Measurements from ENCODE around the gene FOXP1. TPM values are rescaled to one million over a fixed set of nuclear protein-coding genes. Genes with fewer than 3 reads are reported as not detected.

Gene FOXP1
- total and polyA plus RNA-seq, 2 experiments from 2014 or later: 37.4 to 59.9 TPM

GRCh38 chr3:71028802-71029201, 554.7 kb downstream of the FOXP1 start:
- H3K9me2 ChIP-seq (ENCODE audit: insufficient read depth): no peaks in the 10 kb centered on the region
- H3K27ac ChIP-seq: no peak overlapping the region
- H3K9me3 ChIP-seq (ENCODE audit: low read depth): no peaks in the 10 kb centered on the region
- TF ChIP-seq EZH2 (IDR thresholded peaks at IDR 0.05; ENCODE audit: insufficient read depth, poor library complexity, severe bottlenecking) (no peak), EZH2phosphoT487 (IDR thresholded peaks at IDR 0.05; ENCODE audit: insufficient read depth, low read depth) (no peak)
- H3K9ac ChIP-seq: no peak overlapping the region
- WGBS, 2 experiments (ENCODE audit: low coverage in 1 of 2, low lambda C conversion rate in 2 of 2, missing lambda C conversion rate in 2 of 2): 93 to 94% methylated on average over 7 of the region's 7 CpGs
- no peak overlapping the region for H2AFZ ChIP-seq
- no peaks in the 10 kb centered on the region for H3K27me3 ChIP-seq (replicated peaks; ENCODE audit: insufficient read depth)
- H3K36me3 ChIP-seq (ENCODE audit: low read depth): peaks cover 7% of the 10 kb centered on the region; the same call in 1 of the 2 replicates
- peaks cover 99% of the 10 kb centered on the region for H3K79me2 ChIP-seq (ENCODE audit: insufficient read depth)
- H3F3A ChIP-seq (ENCODE audit: insufficient read depth): peaks cover 3% of the 10 kb centered on the region
- peaks cover 8% of the 10 kb centered on the region; the same call in 1 of the 2 replicates for H3K4me1 ChIP-seq (ENCODE audit: insufficient read depth)
- no peak for DNase-seq
- H4K20me1 ChIP-seq (ENCODE audit: insufficient read depth): no peaks in the 10 kb centered on the region
- no peak overlapping the region for H3K4me2 ChIP-seq (ENCODE audit: unreplicated experiment)
- no peak overlapping the region for H3K4me3 ChIP-seq
- in situ Hi-C loops (cut with MboI): no loop called here

GRCh38 chr3:71028184-71028583, 555.3 kb downstream of the FOXP1 start:
- no peak for DNase-seq
- Histone ChIP-seq H3K79me2 (ENCODE audit: insufficient read depth) (peaks cover 100% of the 10 kb centered on the region), H3K4me1 (ENCODE audit: insufficient read depth) (peaks cover 8% of the 10 kb centered on the region; the same call in 1 of the 2 replicates), H3K27ac (no peak overlapping the region), H3K4me3 (no peak overlapping the region), H3F3A (ENCODE audit: insufficient read depth) (peaks cover 3% of the 10 kb centered on the region), H4K20me1 (ENCODE audit: insufficient read depth) (no peaks in the 10 kb centered on the region), H3K9me3 (ENCODE audit: low read depth) (no peaks in the 10 kb centered on the region), H3K9me2 (ENCODE audit: insufficient read depth) (no peaks in the 10 kb centered on the region), H3K27me3 (replicated peaks; ENCODE audit: insufficient read depth) (no peaks in the 10 kb centered on the region), H3K4me2 (ENCODE audit: unreplicated experiment) (no peak overlapping the region), H3K36me3 (ENCODE audit: low read depth) (peaks cover 7% of the 10 kb centered on the region; the same call in 1 of the 2 replicates), H3K9ac (no peak overlapping the region), H2AFZ (no peak overlapping the region)
- in situ Hi-C loops (cut with MboI): no loop called here
- no peak for TF ChIP-seq EZH2phosphoT487 (IDR thresholded peaks at IDR 0.05; ENCODE audit: insufficient read depth, low read depth)
- WGBS, 2 experiments (ENCODE audit: low coverage in 1 of 2, low lambda C conversion rate in 2 of 2, missing lambda C conversion rate in 2 of 2): 69 to 73% methylated on average over 5 of the region's 5 CpGs

GRCh38 chr3:71026634-71027578, 556.6 kb downstream of the FOXP1 start:
- 69 to 71% methylated on average over 6 of the region's 6 CpGs for WGBS, 2 experiments (ENCODE audit: low coverage in 1 of 2, low lambda C conversion rate in 2 of 2, missing lambda C conversion rate in 2 of 2)
- Histone ChIP-seq H3K79me2 (ENCODE audit: insufficient read depth) (peaks cover 100% of the 10 kb centered on the region), H3K27ac (no peak overlapping the region; the same call in 1 of the 2 replicates), H3K9ac (no peak overlapping the region), H3K27me3 (replicated peaks; ENCODE audit: insufficient read depth) (no peaks in the 10 kb centered on the region), H4K20me1 (ENCODE audit: insufficient read depth) (no peaks in the 10 kb centered on the region), H3F3A (ENCODE audit: insufficient read depth) (peaks cover 3% of the 10 kb centered on the region), H3K36me3 (ENCODE audit: low read depth) (peaks cover 2% of the 10 kb centered on the region; the same call in 1 of the 2 replicates), H2AFZ (no peak overlapping the region), H3K9me2 (ENCODE audit: insufficient read depth) (no peaks in the 10 kb centered on the region), H3K4me3 (no peak overlapping the region), H3K4me1 (ENCODE audit: insufficient read depth) (peaks cover 8% of the 10 kb centered on the region; the same call in 1 of the 2 replicates), H3K4me2 (ENCODE audit: unreplicated experiment) (no peak overlapping the region), H3K9me3 (ENCODE audit: low read depth) (no peaks in the 10 kb centered on the region)
- DNase-seq: peak; percentile 35
- in situ Hi-C loops (cut with MboI): no loop called here
- TF ChIP-seq EZH2 (IDR thresholded peaks at IDR 0.05; ENCODE audit: insufficient read depth, poor library complexity, severe bottlenecking) (no peak), EZH2phosphoT487 (IDR thresholded peaks at IDR 0.05; ENCODE audit: insufficient read depth, low read depth) (no peak)

GRCh38 chr3:71025516-71025915, 558.0 kb downstream of the FOXP1 start:
- Histone ChIP-seq H3F3A (ENCODE audit: insufficient read depth) (peaks cover 3% of the 10 kb centered on the region), H3K4me3 (no peak overlapping the region), H3K9me2 (ENCODE audit: insufficient read depth) (0 out of 2 replicates have a peak, but pooled peaks cover 4% of the 10 kb centered on the region), H3K36me3 (ENCODE audit: low read depth) (0 out of 2 replicates have a peak, but pooled peaks cover 2% of the 10 kb centered on the region), H3K79me2 (ENCODE audit: insufficient read depth) (peaks cover 100% of the 10 kb centered on the region), H3K27me3 (replicated peaks; ENCODE audit: insufficient read depth) (no peaks in the 10 kb centered on the region), H3K4me1 (ENCODE audit: insufficient read depth) (peaks cover 8% of the 10 kb centered on the region; the same call in 1 of the 2 replicates), H4K20me1 (ENCODE audit: insufficient read depth) (no peaks in the 10 kb centered on the region), H3K9ac (no peak overlapping the region), H3K4me2 (ENCODE audit: unreplicated experiment) (no peak overlapping the region), H2AFZ (no peak overlapping the region), H3K9me3 (ENCODE audit: low read depth) (no peaks in the 10 kb centered on the region), H3K27ac (no peak overlapping the region)
- in situ Hi-C loops (cut with MboI): no loop called here
- TF ChIP-seq EZH2phosphoT487 (IDR thresholded peaks at IDR 0.05; ENCODE audit: insufficient read depth, low read depth): no peak
- no peak for TF ChIP-seq EZH2 (IDR thresholded peaks at IDR 0.05; ENCODE audit: insufficient read depth, poor library complexity, severe bottlenecking)
- WGBS, 2 experiments (ENCODE audit: low coverage in 1 of 2, low lambda C conversion rate in 2 of 2, missing lambda C conversion rate in 2 of 2): 85 to 94% methylated on average over 1 of the region's 1 CpG
- DNase-seq: no peak
